ENCODE data around the gene TRIM66.

Gene TRIM66

DNA sequence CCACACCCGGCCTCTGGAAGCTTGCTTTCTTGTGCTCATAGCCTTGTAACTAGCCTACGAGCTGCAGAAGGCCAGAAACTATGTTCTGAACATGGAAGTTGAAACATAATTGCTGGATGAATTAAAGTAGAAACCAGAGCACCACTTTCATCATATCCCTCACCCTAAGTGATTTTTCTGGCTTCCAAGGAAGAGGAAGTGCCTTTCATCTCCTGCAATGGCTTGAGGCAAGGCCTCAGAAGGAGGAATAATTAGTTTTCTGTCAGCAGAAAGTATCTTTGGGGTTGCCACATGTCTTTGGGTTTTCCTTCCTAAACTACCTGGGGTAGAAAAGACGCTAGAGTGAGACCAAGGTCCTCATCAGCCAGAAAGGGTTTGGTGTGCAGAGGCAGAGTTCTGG is 14.6 kb upstream of the TRIM66 start:
- TF ChIP-seq, protein P1, sequence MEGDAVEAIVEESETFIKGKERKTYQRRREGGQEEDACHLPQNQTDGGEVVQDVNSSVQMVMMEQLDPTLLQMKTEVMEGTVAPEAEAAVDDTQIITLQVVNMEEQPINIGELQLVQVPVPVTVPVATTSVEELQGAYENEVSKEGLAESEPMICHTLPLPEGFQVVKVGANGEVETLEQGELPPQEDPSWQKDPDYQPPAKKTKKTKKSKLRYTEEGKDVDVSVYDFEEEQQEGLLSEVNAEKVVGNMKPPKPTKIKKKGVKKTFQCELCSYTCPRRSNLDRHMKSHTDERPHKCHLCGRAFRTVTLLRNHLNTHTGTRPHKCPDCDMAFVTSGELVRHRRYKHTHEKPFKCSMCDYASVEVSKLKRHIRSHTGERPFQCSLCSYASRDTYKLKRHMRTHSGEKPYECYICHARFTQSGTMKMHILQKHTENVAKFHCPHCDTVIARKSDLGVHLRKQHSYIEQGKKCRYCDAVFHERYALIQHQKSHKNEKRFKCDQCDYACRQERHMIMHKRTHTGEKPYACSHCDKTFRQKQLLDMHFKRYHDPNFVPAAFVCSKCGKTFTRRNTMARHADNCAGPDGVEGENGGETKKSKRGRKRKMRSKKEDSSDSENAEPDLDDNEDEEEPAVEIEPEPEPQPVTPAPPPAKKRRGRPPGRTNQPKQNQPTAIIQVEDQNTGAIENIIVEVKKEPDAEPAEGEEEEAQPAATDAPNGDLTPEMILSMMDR (IDR thresholded peaks at IDR 0.05; ENCODE audit: insufficient read depth, low read length, missing control alignments): no peak
- POLR2A ChIA-PET: no interaction called here
- no peak for DNase-seq (ENCODE audit: low read depth, low spot score)
- CTCF ChIA-PET: no interaction called here
- H3K4me3 ChIP-seq (ENCODE audit: low read depth, low read length): no peak overlapping the region

DNA sequence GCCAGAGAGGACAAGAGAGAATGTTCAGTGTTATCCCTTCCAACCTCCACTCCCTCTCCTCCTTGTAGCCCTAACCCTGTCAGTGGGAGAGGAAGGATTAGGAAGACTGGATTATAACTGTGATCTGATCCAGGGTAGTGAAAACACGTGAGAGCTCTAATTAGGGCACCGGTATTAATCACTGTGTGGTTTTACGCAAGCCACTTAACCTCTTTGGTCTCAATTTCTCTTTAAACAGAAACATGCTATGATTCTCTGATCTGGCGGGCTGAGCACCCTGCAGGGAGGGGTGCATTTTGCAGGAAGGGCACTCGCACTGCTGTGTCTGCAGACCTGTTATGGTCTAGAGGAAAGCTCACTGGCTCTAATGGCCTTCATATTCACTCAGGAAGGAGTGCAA is 11.7 kb upstream of the TRIM66 start:
- CTCF ChIA-PET: interaction anchor here (0.8 to 1.0 kb wide), 2 partner anchors 119 to 122 kb away, joined by 3 read pairs; no protein-coding TSS in a partner anchor
- TF ChIP-seq, protein P1 (IDR thresholded peaks at IDR 0.05; ENCODE audit: insufficient read depth, low read length, missing control alignments): no peak
- no peak for DNase-seq (ENCODE audit: low read depth, low spot score)
- no peak overlapping the region for H3K4me3 ChIP-seq (ENCODE audit: low read depth, low read length)
- POLR2A ChIA-PET: no interaction called here

DNA sequence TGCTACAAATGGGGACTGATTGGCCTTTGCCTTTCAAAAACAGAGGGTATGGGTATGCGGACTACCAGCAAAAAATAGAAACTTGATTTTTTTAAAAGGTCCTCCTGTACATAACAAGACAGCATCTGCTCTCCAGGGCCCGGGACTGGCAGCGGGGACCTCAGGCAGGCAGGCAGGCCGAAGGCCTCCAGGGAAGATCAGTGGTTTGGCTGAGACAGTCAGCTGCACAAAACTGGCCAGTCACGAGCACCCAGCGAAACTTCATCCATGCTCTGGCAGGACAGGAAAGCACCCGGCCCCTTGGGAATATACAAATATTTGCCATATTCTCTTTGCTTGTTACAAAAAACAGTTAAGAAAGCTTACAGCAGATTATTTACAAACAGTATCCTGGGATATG is 11.1 kb upstream of the TRIM66 start:
- POLR2A ChIA-PET: no interaction called here
- DNase-seq (ENCODE audit: low read depth, low spot score): no peak
- TF ChIP-seq, protein P1 (IDR thresholded peaks at IDR 0.05; ENCODE audit: insufficient read depth, low read length, missing control alignments): no peak
- no peak overlapping the region for H3K4me3 ChIP-seq (ENCODE audit: low read depth, low read length)
- CTCF ChIA-PET: interaction anchor here (0.8 to 1.0 kb wide), 2 partner anchors 123 to 266 kb away, joined by 3 read pairs; no protein-coding TSS in a partner anchor

DNA sequence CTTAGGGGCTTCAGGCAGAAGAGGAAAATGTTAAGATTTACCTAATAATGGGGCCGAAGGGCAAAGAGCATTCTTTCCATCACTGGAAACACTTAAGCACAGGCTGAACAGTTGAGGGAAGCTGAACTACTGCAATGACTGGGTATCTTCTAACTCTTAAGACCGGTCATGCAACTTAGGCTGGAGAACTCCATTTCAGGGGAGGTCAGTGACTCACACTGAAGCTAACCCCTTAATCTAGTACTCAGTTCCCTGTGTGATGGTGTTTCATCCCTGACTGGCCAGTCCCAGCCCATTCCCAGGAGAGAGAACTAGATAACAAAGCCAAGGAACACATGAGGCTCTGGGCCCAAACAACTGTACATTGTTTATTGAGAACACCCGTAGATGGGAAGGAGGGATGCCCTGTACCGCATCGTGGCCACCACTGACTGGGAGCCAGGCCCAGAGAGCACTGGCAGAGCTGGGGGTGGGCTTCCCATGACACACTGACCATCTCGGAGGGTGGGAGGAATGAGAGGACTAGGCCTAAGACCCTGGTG is 10.6 kb upstream of the TRIM66 start:
- POLR2A ChIA-PET: no interaction called here
- CTCF ChIA-PET: interaction anchor here (1.0 kb wide), 1 partner anchor 266 kb away, joined by 3 read pairs; no protein-coding TSS in a partner anchor
- TF ChIP-seq, protein P1 (IDR thresholded peaks at IDR 0.05; ENCODE audit: insufficient read depth, low read length, missing control alignments): no peak
- H3K4me3 ChIP-seq (ENCODE audit: low read depth, low read length): no peak overlapping the region
- no peak for DNase-seq (ENCODE audit: low read depth, low spot score)

DNA sequence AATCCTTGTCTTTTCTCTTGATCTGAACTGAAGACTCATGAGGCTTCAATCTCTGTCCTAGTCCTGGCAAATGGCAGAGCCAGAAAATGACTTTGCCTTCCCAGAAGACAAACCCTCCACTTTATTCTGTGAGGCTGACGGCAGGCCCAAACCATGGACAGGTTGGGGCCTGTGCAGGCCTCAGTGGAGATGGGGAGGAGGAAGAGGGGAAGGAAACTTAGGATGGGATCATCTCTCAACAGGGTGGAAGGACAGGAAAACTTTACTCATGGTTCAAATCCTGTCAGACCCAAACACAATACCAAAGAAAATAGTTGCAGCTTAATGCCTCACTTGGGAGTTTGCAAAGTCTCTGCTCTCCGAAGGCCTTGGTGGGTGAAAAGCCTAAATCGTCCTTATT is 10.0 kb upstream of the TRIM66 start:
- POLR2A ChIA-PET: no interaction called here
- TF ChIP-seq, protein P1 (IDR thresholded peaks at IDR 0.05; ENCODE audit: insufficient read depth, low read length, missing control alignments): no peak
- CTCF ChIA-PET: no interaction called here
- no peak for DNase-seq (ENCODE audit: low read depth, low spot score)
- no peak overlapping the region for H3K4me3 ChIP-seq (ENCODE audit: low read depth, low read length)

DNA sequence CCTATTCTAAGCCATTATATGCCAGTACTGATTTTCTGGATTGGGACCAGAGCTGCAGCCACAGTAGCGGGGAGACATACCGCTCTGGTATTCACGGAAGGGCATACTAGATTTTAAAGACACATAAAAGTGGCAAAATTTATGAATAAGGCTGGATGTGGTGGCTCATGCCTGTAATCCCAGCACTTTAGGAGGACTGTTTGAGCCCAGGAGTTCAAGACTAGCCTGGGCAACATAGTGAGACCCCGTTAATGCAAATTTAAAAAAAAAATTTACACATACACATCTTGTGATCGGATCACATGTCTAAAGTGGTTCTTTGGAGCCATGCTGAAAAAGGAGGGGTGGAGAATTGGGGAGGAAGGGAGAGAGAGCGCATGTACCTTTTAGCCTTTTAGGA is 9.1 kb upstream of the TRIM66 start:
- no peak for DNase-seq (ENCODE audit: low read depth, low spot score)
- H3K4me3 ChIP-seq (ENCODE audit: low read depth, low read length): no peak overlapping the region
- ChIA-PET CTCF (no interaction called here), POLR2A (no interaction called here)
- TF ChIP-seq, protein P1 (IDR thresholded peaks at IDR 0.05; ENCODE audit: insufficient read depth, low read length, missing control alignments): no peak

All from AG04449 (cell line).